Nephron progenitor cell (in vitro differentiated cells): ENCODE results near the gene ZNF652.

Source experiments
- DNase-seq: peaks from one replicate; pipeline ENCODE4 v3.0.0; 2021
- H3K27ac Mint-ChIP-seq: 2 replicates; pipeline ENCODE4 v1.8.0; 2021; ENCODE audit warnings: mild to moderate bottlenecking, moderate library complexity, mixed read lengths
- H3K27me3 Mint-ChIP-seq: 2 replicates; pipeline ENCODE4 v1.8.0; 2021; ENCODE audit warnings: mild to moderate bottlenecking, low read depth, mixed read lengths; ENCODE audit not compliant: poor library complexity
- H3K36me3 Mint-ChIP-seq: 2 replicates; pipeline ENCODE4 v1.8.0; 2021; ENCODE audit warnings: low read depth, mixed read lengths
- H3K4me1 Mint-ChIP-seq: 2 replicates; pipeline ENCODE4 v1.8.0; 2021; ENCODE audit warnings: mixed read lengths
- H3K4me3 Mint-ChIP-seq: 2 replicates; pipeline ENCODE4 v1.8.0; 2021; ENCODE audit warnings: mild to moderate bottlenecking, moderate library complexity, mixed read lengths
- H3K9me3 Mint-ChIP-seq: 2 replicates; pipeline ENCODE4 v1.8.0; 2021; ENCODE audit warnings: mild to moderate bottlenecking, moderate library complexity, mixed read lengths
- CTCF ChIP-seq: fragments of 200-600 bp; sonication (generic); IDR thresholded peaks from 2 replicates; pipeline ENCODE4 v1.5.0; 2021; ENCODE audit warnings: antibody characterized with exemption

ZNF652 gene

GRCh38 chr17:49383060-49383459, 21.0 kb upstream of the ZNF652 start:
- H3K27ac Mint-ChIP-seq: no peak overlapping the region
- H3K36me3 Mint-ChIP-seq: no peaks in the 10 kb centered on the region
- H3K4me1 Mint-ChIP-seq: peaks cover 13% of the 10 kb centered on the region
- peaks cover 5% of the 10 kb centered on the region for H3K9me3 Mint-ChIP-seq
- H3K27me3 Mint-ChIP-seq: peaks cover 5% of the 10 kb centered on the region
- TF ChIP-seq CTCF: no peak
- no peak overlapping the region for H3K4me3 Mint-ChIP-seq
- DNase-seq: no peak

GRCh38 chr17:49382556-49382955, 20.5 kb upstream of the ZNF652 start:
- H3K4me1 Mint-ChIP-seq: peaks cover 13% of the 10 kb centered on the region
- TF ChIP-seq CTCF: no peak
- H3K9me3 Mint-ChIP-seq: peaks cover 5% of the 10 kb centered on the region
- H3K36me3 Mint-ChIP-seq: no peaks in the 10 kb centered on the region
- no peak overlapping the region for H3K4me3 Mint-ChIP-seq
- H3K27me3 Mint-ChIP-seq: peaks cover 5% of the 10 kb centered on the region
- H3K27ac Mint-ChIP-seq: no peak overlapping the region
- no peak for DNase-seq

- no peak overlapping the region for H3K27ac Mint-ChIP-seq
- H3K36me3 Mint-ChIP-seq: no peaks in the 10 kb centered on the region
These were observed 19.7 kb upstream of the ZNF652 start for GRCh38 chr17:49381793-49382192.

GRCh38 chr17:49381033-49381432, 19.0 kb upstream of the ZNF652 start:
- Mint-ChIP-seq H3K36me3 (no peaks in the 10 kb centered on the region), H3K27ac (no peak overlapping the region), H3K9me3 (peaks cover 5% of the 10 kb centered on the region), H3K4me1 (peaks cover 17% of the 10 kb centered on the region), H3K27me3 (peaks cover 5% of the 10 kb centered on the region), H3K4me3 (no peak overlapping the region)
- DNase-seq: no peak
- TF ChIP-seq CTCF: no peak

More at GRCh38 chr17:49381793-49382192, 19.7 kb upstream of the ZNF652 start:
- Mint-ChIP-seq H3K4me1 (peaks cover 16% of the 10 kb centered on the region), H3K9me3 (peaks cover 5% of the 10 kb centered on the region), H3K27me3 (peaks cover 5% of the 10 kb centered on the region), H3K4me3 (no peak overlapping the region)
- no peak for TF ChIP-seq CTCF
- DNase-seq: no peak

GRCh38 chr17:49379926-49380325, 17.9 kb upstream of the ZNF652 start:
- H3K27ac Mint-ChIP-seq: no peak overlapping the region
- no peaks in the 10 kb centered on the region for H3K36me3 Mint-ChIP-seq
- TF ChIP-seq CTCF: no peak
- H3K4me3 Mint-ChIP-seq: no peak overlapping the region
- H3K9me3 Mint-ChIP-seq: peaks cover 5% of the 10 kb centered on the region
- H3K4me1 Mint-ChIP-seq: peaks cover 17% of the 10 kb centered on the region
- peaks cover 8% of the 10 kb centered on the region for H3K27me3 Mint-ChIP-seq
- DNase-seq: no peak

- DNase-seq: no peak
- Mint-ChIP-seq H3K27ac (no peak overlapping the region), H3K9me3 (no peaks in the 10 kb centered on the region), H3K27me3 (peaks cover 8% of the 10 kb centered on the region), H3K4me3 (no peak overlapping the region), H3K36me3 (no peaks in the 10 kb centered on the region), H3K4me1 (peaks cover 17% of the 10 kb centered on the region)
- TF ChIP-seq CTCF: no peak
These were observed 16.3 kb upstream of the ZNF652 start for GRCh38 chr17:49378311-49378710.
